Neural cell (in vitro differentiated cells): ENCODE results near the gene RBM17. TPM values are rescaled to one million over a fixed set of nuclear protein-coding genes. Genes with fewer than 3 reads are reported as not detected.
"Not testable (repeated sequence)": the region's sequence is repeated elsewhere in the genome, so short reads cannot be mapped to it uniquely, and the experiment has no call there.

Experiments used
- H2AFZ ChIP-seq: fragments of 200-600, 300-800 bp; sonication (generic), shearing (Covaris generic); 2 replicates; pipeline ENCODE4 v1.6.0; 2014; ENCODE audit warnings: low read depth, mild to moderate bottlenecking, antibody characterized with exemption, low read length, moderate library complexity
- H3F3A ChIP-seq: fragments of 200-600 bp; shearing (Covaris generic); 2 replicates; pipeline ENCODE4 v1.6.1; 2016; ENCODE audit warnings: mild to moderate bottlenecking, moderate library complexity, mixed read lengths, antibody characterized with exemption, low read length; ENCODE audit not compliant: insufficient read depth, poor library complexity, severe bottlenecking
- H3K27ac ChIP-seq: fragments of 200-600, 300-800 bp; sonication (generic), shearing (Covaris generic); 2 replicates; pipeline ENCODE4 v1.5.1; 2014; ENCODE audit warnings: mild to moderate bottlenecking, low read length, moderate library complexity
- H3K27me3 ChIP-seq: fragments of 300-800, 200-600 bp; sonication (generic), shearing (Covaris generic); 2 replicates; pipeline ENCODE4 v1.6.0; 2014; ENCODE audit warnings: mild to moderate bottlenecking, low read depth, low read length, moderate library complexity; ENCODE audit not compliant: insufficient read depth
- H3K36me3 ChIP-seq: fragments of 300-800, 200-600 bp; sonication (generic), shearing (Covaris generic); 2 replicates; pipeline ENCODE4 v1.5.1; 2014; ENCODE audit warnings: mild to moderate bottlenecking, antibody characterized with exemption, low read length, moderate library complexity; ENCODE audit not compliant: insufficient read depth
- H3K4me2 ChIP-seq: fragments of 300-800, 200-600 bp; sonication (generic), shearing (Covaris generic); 2 replicates; pipeline ENCODE4 v1.6.0; 2014; ENCODE audit warnings: mild to moderate bottlenecking, low read length
- H3K4me3 ChIP-seq: fragments of 300-800, 200-600 bp; sonication (generic), shearing (Covaris generic); 2 replicates; pipeline ENCODE4 v1.5.1; 2014; ENCODE audit warnings: mild to moderate bottlenecking, low read length, moderate library complexity
- H3K79me2 ChIP-seq: fragments of 200-600 bp; shearing (Covaris generic); replicated peaks from 2 replicates; pipeline ENCODE4 v1.6.0; 2014; ENCODE audit warnings: mild to moderate bottlenecking, low read length, moderate library complexity; ENCODE audit not compliant: insufficient read depth
- H3K9ac ChIP-seq: fragments of 300-800, 200-600 bp; sonication (generic), shearing (Covaris generic); 2 replicates; pipeline ENCODE4 v1.6.1; 2016; ENCODE audit warnings: mild to moderate bottlenecking, low read length, mixed read lengths
- H3K9me2 ChIP-seq: fragments of 200-600 bp; shearing (Covaris generic); 2 replicates; pipeline ENCODE4 v1.6.1; 2016; ENCODE audit warnings: mild to moderate bottlenecking, low read length, mixed read lengths; ENCODE audit not compliant: insufficient read depth
- H3K9me3 ChIP-seq: fragments of 200-600, 300-800 bp; sonication (generic), shearing (Covaris generic); 2 replicates; pipeline ENCODE4 v1.6.1; 2016; ENCODE audit warnings: mild to moderate bottlenecking, mixed run types, low read length, moderate library complexity, mixed read lengths
- H4K20me1 ChIP-seq: fragments of 200-600 bp; shearing (Covaris generic); 2 replicates; pipeline ENCODE4 v1.6.1; 2016; ENCODE audit warnings: mild to moderate bottlenecking, mixed run types; ENCODE audit not compliant: insufficient read depth
- CTCF ChIP-seq: fragments of 450-650 bp; IDR thresholded peaks from 2 replicates; pipeline ENCODE4 v1.5.1; 2014; ENCODE audit warnings: antibody characterized with exemption, mild to moderate bottlenecking, moderate library complexity; ENCODE audit not compliant: poor library complexity, severe bottlenecking
- EP300 ChIP-seq: fragments of 450-650 bp; conservative IDR thresholded peaks from 2 replicates; pipeline ENCODE4 v1.6.1; 2014; ENCODE audit warnings: antibody characterized with exemption, mild to moderate bottlenecking, moderate library complexity; ENCODE audit not compliant: poor library complexity, severe bottlenecking
- EZH2 ChIP-seq: fragments of 200-600, 300-800 bp; shearing (Covaris generic), sonication (generic); IDR thresholded peaks from 2 replicates; pipeline ENCODE4 v1.6.1; 2014; ENCODE audit warnings: antibody characterized with exemption, low read length, borderline replicate concordance, mild to moderate bottlenecking; ENCODE audit not compliant: insufficient read depth, poor library complexity, severe bottlenecking
- MXI1 ChIP-seq: fragments of 450-650 bp; conservative IDR thresholded peaks from 2 replicates; pipeline ENCODE4 v1.6.1; 2014; ENCODE audit warnings: antibody characterized with exemption, mild to moderate bottlenecking; ENCODE audit not compliant: poor library complexity, severe bottlenecking
- POLR2AphosphoS5 ChIP-seq: IDR thresholded peaks from 2 replicates; pipeline ENCODE4 v1.6.1; 2012
- RAD21 ChIP-seq: fragments of 450-650 bp; conservative IDR thresholded peaks from 2 replicates; pipeline ENCODE4 v1.6.1; 2014; ENCODE audit warnings: antibody characterized with exemption, mild to moderate bottlenecking, moderate library complexity
- REST ChIP-seq: IDR thresholded peaks from 2 replicates; pipeline ENCODE4 v1.6.1; 2012; ENCODE audit warnings: borderline replicate concordance
- SMC3 ChIP-seq: fragments of 450-650 bp; conservative IDR thresholded peaks from 2 replicates; pipeline ENCODE4 v1.6.1; 2014; ENCODE audit warnings: antibody characterized with exemption, mild to moderate bottlenecking, moderate library complexity; ENCODE audit not compliant: poor library complexity
- TAF1 ChIP-seq: IDR thresholded peaks from 2 replicates; pipeline ENCODE4 v1.6.1; 2012; ENCODE audit warnings: low read depth
- polyA plus RNA-seq: library from polyadenylated mRNA; depleted of rRNA; stranded (reverse); fragments of >200 nt; gene quantifications from 2 replicates; pipeline ENCODE4 v1.2.3, GENCODE V29; 2014

The RBM17 gene
- polyA plus RNA-seq, 1 donor from 2014 or later, result 109 TPM

- H3K9me2 ChIP-seq, result no peaks in the 10 kb centered on the region
- no peak overlapping the region for H3K4me2 ChIP-seq
- H3K27me3 ChIP-seq, result no peaks in the 10 kb centered on the region
- peaks cover 8% of the 10 kb centered on the region for H3K79me2 ChIP-seq
- no peak overlapping the region for H3K9ac ChIP-seq
- TF ChIP-seq TAF1, result no peak
- TF ChIP-seq EZH2, result no peak
- TF ChIP-seq POLR2AphosphoS5, result no peak
- no peak for TF ChIP-seq RAD21
- no peak for TF ChIP-seq EP300
- TF ChIP-seq CTCF, result no peak
- no peak for TF ChIP-seq MXI1
- no peak for TF ChIP-seq REST
- no peak for TF ChIP-seq SMC3
- no peaks in the 10 kb centered on the region for H3F3A ChIP-seq
- no peaks in the 10 kb centered on the region for H3K9me3 ChIP-seq
- no peaks in the 10 kb centered on the region for H4K20me1 ChIP-seq
- peaks cover 14% of the 10 kb centered on the region for H3K36me3 ChIP-seq
- no peak overlapping the region for H3K4me3 ChIP-seq
- H2AFZ ChIP-seq, result no peak overlapping the region
- H3K27ac ChIP-seq, result no peak overlapping the region
Measured at GRCh38 chr10:6103591-6103990, 14.8 kb downstream of the RBM17 start.

- H3K79me2 ChIP-seq, H3K4me3 ChIP-seq, H3K27me3 ChIP-seq, H3K27ac ChIP-seq, H4K20me1 ChIP-seq, H3F3A ChIP-seq, H2AFZ ChIP-seq, H3K9ac ChIP-seq, H3K9me3 ChIP-seq, H3K4me2 ChIP-seq, H3K9me2 ChIP-seq: not testable (repeated sequence)
- H3K36me3 ChIP-seq, result peaks cover 20% of the 10 kb centered on the region
Measured at GRCh38 chr10:6107616-6108015, 18.8 kb downstream of the RBM17 start.

GRCh38 chr10:6108072-6108471, 19.2 kb downstream of the RBM17 start:
- no peak for TF ChIP-seq EP300
- TF ChIP-seq TAF1, result no peak
- no peak for TF ChIP-seq EZH2
- TF ChIP-seq RAD21, result no peak
- TF ChIP-seq MXI1, result no peak
- no peak for TF ChIP-seq SMC3
- no peak for TF ChIP-seq CTCF
- no peak for TF ChIP-seq POLR2AphosphoS5
- no peak for TF ChIP-seq REST
- Histone ChIP-seq H3K9me3 (no peaks in the 10 kb centered on the region), H3K79me2 (no peaks in the 10 kb centered on the region), H2AFZ (no peak overlapping the region), H3K9me2 (no peaks in the 10 kb centered on the region), H3F3A (no peaks in the 10 kb centered on the region), H3K4me2 (no peak overlapping the region), H3K27me3 (no peaks in the 10 kb centered on the region), H3K27ac (no peak overlapping the region), H3K9ac (no peak overlapping the region), H4K20me1 (no peaks in the 10 kb centered on the region), H3K36me3 (peaks cover 18% of the 10 kb centered on the region), H3K4me3 (no peak overlapping the region)
